DND-41 (cell line): ENCODE data around the gene ZNF217.
"Not testable (repeated sequence)": the region's sequence is repeated elsewhere in the genome, so short reads cannot be mapped to it uniquely, and the experiment has no call there.

Experiments used
- EZH2 ChIP-seq: IDR thresholded peaks from 3 replicates; pipeline ENCODE4 v1.6.1; 2012; ENCODE audit warnings: borderline replicate concordance, low read depth, mild to moderate bottlenecking, moderate library complexity, low read length, inconsistent platforms; ENCODE audit not compliant: severe bottlenecking
- TF ChIP-seq, protein P1 (sequence below): IDR thresholded peaks from 2 replicates; pipeline ENCODE4 v1.5.1; 2012; ENCODE audit warnings: borderline replicate concordance, low read length, moderate library complexity, mild to moderate bottlenecking; ENCODE audit not compliant: poor library complexity, severe bottlenecking; ENCODE audit errors: extremely low read depth

DNA sequence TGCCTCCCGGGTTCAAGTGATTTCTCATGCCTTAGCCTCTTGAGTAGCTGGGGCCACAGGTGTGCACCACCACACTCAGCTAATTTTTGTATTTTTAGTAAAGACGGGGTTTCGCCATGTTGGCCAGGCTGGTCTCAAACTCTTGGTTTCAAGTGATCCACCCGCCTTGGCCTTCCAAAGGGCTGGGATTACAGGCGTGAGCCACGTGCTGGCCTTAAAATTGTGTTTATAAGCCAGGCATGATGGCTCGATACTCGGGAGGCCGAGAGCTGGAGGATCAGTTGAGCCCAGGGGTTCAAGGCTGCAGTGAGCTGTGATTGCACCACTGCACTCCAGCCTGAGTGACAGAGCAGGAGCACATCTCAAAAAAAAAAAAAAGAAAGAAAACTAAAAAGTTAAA is 27.0 kb downstream of the ZNF217 start:
- TF ChIP-seq, protein P1, sequence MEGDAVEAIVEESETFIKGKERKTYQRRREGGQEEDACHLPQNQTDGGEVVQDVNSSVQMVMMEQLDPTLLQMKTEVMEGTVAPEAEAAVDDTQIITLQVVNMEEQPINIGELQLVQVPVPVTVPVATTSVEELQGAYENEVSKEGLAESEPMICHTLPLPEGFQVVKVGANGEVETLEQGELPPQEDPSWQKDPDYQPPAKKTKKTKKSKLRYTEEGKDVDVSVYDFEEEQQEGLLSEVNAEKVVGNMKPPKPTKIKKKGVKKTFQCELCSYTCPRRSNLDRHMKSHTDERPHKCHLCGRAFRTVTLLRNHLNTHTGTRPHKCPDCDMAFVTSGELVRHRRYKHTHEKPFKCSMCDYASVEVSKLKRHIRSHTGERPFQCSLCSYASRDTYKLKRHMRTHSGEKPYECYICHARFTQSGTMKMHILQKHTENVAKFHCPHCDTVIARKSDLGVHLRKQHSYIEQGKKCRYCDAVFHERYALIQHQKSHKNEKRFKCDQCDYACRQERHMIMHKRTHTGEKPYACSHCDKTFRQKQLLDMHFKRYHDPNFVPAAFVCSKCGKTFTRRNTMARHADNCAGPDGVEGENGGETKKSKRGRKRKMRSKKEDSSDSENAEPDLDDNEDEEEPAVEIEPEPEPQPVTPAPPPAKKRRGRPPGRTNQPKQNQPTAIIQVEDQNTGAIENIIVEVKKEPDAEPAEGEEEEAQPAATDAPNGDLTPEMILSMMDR, result not testable (repeated sequence)
- not testable (repeated sequence) for TF ChIP-seq EZH2
